Umbilical cord (tissue), 2 donors: ENCODE results near the gene KBTBD8. TPM values are rescaled to one million over a fixed set of nuclear protein-coding genes. Genes with fewer than 3 reads are reported as not detected.

Source experiments
- DNase-seq: peaks from one replicate; pipeline ENCODE4 v3.0.0-alpha.2; 2015; ENCODE audit warnings: low spot score
- total RNA-seq: library from RNA; depleted of rRNA; stranded (reverse); fragments of >200 nt; gene quantifications from one replicate; pipeline ENCODE4 v1.2.3, GENCODE V29; 2014; ENCODE audit warnings: low replicate concordance; ENCODE audit not compliant: insufficient read depth

KBTBD8 gene
- total RNA-seq, 1 donor from 2014 or later = 8.9 TPM

DNA sequence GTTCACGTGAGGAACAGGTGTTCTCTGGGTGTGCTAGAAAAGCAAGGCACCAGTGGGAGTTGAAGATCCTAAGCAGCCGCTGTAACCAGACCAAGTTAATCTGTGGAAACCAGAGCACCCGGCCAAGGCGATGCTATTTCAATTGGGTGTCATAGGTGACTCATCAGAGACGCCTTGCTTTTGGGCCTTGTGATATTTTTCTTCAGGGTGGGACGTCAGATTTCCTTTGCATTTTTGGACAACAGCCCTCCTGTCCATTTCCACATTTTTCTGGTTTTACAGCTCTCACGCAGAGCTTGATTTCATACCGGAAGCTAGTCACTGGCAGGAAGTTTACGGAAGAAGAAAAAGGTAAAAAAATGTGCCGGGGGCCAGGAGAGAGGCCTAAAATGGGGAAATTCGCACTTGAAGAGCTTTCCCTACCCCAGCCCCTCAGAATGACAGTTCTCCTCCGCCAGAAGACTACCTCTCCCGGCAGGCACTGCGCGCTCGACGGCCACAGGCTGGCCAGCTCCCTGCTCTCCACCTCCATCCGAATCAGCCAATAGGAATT lies 471 bp upstream of the KBTBD8 start:
- DNase-seq = no peak

DNA sequence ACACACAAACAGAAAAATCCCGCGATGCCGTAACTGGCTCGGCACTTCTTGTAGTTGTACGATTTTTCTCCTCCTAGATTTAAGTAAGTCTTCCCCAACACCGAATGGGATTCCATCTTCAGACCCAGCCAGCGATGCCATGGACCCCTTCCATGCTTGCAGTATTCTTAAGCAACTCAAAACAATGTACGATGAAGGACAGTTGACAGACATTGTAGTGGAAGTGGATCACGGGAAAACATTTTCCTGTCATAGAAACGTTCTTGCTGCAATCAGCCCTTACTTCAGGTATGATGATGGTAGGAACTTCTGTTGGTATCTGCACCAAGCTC lies 763 bp downstream of the KBTBD8 start:
- DNase-seq = no peak

DNA sequence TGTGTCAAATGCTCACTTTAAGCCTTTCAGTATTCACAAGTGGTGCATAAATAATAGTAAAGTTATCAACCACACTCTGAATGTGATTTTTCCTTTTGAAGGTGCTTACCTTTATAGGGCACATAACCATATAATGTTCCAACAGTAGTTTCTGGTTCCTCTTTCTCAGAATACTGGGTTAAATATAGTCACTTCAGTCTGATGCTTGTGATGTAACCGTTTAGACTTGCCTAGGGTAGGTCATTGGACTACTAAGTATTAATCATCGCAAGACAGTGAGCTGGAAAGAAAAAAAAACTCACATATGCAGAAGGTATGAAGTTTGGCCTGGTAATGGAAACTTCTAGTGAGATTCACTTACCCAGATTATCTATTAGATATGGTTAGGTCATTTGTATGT lies 1.9 kb downstream of the KBTBD8 start:
- DNase-seq = peak; percentile 14

DNA sequence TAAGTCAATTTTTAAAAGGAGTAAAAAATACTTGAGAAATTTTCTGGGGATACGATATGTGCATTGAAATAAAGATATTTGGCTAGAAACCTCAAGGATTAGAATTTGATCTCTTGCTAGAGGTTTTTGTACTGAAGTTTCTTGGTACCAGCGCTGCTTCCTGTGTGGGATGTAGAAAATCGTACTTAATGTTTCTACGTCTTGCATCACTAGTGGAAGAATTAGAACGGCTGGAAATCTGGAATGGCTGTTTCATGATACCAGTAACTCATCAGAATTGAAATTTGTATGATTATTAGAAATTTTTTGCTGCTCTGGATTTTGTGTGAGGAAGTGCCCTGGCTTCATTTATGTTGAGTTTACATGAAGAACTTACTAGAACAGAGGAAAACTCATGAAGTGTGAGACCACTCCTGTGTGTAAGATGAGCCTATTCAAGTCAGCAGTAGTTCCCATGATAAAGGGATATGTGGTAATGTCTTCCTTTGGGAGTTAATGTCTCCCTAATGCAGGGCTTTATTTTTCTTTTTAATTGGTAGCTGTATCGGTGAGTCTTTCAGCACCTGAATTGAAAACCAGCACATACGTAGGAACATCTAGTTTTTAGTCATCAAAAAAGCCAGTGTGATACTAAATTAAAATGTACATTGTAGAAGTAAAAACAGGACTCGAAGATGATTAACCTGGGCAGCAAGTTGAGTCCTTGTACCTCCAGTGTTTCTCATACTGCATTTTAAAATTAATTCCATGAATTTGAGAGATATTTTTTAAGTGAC lies 3.2 kb downstream of the KBTBD8 start:
- no peak for DNase-seq

DNA sequence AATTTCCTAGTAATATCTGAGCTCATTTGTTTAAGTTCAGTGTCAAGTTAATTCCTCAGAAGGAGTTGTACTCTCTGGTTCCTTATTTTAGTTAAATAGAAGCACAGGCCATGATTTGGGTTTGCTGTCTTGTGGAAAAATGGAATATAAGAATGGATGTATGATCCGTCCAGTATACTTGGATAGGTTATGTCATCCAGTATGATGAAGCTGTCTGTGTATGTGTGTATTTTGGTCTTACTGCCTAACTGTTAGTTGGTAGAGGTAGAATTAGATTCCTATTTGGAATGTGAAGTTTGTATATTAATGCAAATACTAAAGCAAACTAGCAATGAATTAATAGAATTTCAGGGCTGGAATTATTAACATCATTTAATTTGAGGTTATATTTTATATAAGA lies 7.9 kb downstream of the KBTBD8 start:
- DNase-seq = no peak

DNA sequence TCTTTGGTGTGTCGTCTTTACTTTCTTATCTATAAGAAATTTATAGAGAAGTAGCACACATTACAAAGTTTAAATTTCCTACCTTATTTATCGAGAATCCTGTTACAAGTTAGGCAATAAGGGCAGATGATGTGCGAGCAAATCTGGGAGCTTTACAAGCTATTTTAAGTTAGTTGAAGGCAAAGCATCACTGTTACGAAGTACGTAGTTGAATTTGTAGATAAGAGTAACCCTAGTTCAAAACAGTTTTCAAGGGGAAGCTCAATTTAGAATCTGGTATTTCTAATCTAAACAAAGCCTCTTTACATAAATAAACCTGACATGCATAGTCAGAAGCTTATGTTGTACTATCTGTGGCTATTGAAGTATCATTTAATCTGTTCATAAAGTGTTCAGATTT lies 8.4 kb downstream of the KBTBD8 start:
- DNase-seq = peak; percentile 35

DNA sequence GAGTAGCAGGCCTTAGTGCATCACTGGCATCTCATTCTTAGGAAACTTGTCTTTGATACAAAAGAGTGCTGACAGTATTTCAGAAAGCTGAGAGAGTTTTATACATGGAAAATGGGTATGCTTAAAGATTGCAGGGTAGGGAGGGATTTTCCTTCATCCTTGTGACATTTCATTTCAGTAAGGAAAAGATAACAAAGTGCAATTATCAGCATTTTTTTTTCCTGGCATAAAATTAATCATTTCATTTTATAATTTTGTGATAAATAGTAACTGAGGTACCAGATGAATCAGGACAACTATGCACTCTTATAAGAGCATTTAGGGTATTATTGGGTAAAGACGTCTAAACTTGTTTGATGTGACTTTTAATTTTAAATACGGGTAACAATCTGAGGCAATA lies 10.3 kb downstream of the KBTBD8 start:
- no peak for DNase-seq

DNA sequence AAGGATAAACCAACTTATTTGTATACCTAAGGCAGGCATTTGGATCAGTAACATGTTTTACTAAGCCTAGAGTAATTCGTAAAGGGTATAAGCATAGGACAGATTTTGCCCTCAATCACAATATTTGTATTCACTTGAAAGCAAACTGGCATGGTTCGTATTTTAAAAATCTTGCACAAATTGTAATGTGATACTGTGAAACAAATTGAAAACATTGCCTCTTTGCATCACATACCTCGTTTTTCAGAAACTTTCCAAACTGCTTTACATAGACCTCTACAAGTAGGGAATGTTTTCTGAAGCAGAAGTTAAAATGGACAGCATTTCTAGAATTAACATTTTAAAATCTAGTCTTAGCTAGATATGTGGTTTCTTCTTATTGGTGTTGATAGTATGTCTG lies 11.6 kb downstream of the KBTBD8 start:
- DNase-seq = no peak

DNA sequence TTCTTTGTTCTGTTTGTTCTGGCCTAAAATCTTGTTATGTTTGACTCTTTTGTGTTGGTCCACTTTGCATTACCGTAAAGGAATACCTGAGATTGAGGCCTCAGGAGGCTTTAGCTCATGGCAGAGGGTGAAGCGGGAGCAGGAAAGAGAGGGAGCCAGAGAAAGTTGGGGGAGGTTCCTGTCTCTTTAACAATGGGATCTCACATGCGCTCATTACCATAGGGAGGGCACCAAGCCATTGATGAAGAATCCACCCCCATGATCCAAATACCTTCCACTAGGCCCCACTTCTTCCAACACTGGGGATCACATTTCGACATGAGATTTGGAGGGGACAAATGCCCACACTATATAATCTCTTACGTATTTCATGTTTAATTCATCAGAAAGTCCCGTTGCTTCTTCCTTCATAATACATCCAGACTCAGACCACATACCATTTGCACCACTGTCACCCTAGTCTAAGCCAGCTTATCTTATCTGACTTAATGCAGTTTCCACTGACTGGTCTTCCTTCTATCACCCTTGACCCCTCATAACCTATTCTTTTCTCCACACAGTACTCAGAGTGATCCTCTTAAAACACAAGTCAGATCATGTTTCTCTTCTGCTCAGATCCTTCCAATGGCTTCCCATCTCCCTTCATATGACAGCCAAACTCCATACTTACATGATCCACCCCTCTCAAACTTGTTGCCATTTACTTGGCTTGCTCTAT lies 13.5 kb downstream of the KBTBD8 start:
- no peak for DNase-seq

DNA sequence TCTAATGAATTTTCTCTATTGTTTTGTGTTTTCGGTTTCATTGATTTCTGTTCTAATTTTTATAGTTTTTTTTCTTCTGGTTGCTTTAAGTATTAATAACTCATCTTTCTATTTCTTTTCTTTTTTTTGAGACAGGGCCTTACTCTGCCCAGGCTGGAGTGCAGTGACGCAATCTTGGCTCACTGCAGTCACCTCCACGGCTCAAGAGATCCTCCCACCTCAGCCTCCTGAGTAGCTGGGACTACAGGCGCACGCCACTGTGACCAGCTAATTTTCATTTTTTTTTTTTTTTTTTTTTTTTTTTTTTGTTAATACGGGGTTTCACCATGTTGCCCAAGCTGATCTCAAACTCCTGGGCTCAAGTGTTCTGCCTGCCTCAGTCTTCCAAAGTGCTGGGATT lies 14.5 kb downstream of the KBTBD8 start:
- DNase-seq = no peak

DNA sequence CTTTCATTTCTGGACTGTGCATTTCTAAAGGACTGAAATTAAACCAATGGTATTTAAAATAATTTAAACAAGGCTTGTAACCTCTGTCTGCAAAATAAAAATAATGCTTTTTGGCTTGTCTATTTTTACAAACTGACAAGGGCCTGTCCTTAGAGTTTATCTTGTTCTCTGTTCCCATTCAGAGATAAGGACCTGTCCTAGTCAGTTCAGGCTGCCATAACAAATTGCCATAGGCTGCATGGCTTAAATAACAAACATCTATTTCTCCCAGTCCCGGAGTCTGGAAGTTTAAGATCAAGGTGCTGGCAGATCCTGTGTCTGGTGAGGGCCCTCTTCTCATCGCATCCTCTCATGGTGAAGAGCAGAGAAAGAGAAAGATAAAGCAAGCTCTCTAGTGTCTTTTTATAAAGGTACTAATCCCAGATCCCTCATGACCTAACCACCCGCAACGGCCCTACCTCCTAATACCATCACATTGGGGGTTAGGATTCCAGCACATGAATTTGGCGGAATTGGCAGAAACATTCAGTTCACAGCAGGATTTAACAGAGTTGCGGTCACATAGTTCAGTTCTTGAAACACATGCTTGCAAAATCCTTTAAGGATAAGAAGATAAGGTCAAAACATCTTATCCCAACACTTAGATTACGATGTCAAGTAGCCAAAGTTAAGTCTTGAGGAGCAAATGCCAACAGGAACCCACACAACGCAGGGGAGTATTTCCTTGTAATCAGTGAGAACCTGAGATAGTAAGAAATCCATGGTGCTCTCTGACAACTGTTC lies 17.8 kb downstream of the KBTBD8 start:
- peak; percentile 44 for DNase-seq

DNA sequence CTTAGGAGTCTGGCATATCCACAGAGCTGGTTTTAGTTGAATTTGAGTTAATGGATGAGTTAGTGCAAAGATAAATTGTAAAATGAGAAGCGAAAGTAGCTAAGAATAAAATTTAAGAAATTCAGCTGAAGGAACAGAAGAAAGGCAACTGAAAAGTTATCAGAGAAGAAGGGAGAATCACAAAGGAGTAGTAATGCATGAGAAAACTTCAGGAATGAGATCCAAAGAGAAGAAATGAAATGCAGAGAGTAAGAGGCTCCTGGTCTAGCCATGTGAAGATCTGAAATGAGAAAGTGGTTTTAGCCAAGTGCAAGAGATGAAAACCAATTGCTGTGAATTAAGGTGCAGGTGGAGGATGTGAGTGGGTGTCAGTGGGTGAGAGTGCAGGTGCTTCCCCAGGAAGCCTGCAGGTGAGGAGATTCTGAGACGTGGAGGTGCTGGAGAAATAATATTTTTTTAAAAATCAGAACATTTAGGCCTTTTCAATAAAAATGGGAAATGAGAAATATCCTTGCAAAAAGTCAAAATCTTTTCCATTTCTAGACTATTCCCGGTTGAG lies 18.5 kb downstream of the KBTBD8 start:
- DNase-seq = no peak

DNA sequence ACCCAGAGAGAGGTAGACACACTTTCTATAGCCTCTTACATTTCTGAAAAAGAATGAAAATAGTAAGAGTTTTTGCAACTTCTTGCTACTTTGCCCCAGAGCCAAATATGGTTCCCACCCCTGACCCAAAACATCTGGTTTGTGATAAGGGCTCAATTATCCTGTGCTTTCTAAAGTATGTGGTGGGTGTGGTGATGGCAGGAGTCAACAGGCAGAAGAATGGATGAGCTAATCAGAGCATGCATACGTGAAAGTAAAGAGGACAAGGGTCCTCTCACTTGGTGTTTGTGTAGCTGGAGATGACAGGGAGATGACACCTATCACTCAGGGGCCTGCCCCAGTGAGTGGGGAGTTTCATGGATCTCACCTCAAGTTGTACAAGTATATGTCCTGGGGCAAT lies 19.1 kb downstream of the KBTBD8 start:
- DNase-seq = peak; percentile 69

DNA sequence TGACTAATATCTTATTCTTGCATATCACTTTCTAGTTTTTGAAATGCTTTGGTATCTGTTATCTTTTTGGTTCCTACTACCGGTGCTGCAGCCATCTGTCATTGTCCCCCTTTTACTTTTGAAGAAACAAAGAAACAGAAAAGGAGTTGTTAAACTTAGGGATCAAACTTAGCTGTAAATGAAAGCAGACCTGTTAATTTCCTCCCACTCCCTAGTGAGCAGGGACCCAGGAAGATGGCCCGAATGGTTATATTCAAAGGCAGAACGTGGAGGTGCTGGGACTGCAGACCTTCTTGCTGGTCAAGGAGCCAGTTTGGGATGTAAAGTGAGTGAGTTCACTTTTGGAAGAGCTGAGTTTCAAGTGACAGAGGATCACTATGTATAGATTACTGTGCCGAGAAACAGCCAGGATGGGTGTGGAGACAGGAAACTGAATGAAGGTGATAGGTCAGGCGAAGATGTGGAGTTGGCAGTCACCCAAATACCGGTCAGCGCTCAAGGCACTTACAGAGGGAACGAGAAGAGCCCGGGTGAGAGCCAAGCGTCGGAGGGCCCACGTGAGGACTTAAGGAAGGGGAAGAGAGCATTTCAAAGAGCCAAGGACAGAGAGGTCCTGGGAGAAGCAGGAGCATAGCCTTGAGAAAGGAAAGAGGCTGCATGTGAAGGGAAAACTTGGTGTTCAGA lies 20.1 kb downstream of the KBTBD8 start:
- DNase-seq = peak; percentile 25

DNA sequence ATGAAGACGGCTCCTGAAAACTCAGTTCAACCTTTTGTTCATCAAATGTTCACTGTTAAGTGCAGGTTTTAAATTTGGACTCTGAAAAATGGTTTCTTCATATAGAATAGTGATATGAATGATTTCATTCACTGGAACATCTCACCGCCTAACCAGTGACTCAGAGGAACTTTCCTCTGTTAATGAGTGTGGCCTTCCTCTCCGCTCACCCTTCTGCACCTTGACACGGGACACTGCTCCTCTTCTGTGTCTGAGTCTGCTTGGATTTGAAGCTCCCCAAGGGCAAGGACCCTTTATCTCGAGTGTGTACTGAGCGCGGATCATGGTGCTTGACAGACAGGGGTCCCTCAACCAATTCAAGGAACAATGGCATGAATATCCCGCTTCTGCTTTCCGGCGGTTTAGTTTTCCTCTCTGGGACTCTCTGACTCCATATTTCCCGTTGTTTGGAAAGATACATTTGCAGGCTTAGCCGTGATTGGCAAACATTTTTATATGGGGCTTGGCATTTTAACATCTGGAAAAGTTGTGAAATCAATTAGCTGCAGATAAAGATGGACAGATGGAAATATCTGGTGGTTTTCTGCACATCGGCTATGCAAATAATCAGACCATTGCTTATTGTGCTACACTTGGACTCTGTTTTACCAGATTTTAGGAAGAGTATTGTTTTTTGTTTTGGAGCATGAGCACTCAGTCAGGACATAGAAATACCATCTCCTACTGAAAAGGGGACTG lies 20.9 kb downstream of the KBTBD8 start:
- DNase-seq = no peak

DNA sequence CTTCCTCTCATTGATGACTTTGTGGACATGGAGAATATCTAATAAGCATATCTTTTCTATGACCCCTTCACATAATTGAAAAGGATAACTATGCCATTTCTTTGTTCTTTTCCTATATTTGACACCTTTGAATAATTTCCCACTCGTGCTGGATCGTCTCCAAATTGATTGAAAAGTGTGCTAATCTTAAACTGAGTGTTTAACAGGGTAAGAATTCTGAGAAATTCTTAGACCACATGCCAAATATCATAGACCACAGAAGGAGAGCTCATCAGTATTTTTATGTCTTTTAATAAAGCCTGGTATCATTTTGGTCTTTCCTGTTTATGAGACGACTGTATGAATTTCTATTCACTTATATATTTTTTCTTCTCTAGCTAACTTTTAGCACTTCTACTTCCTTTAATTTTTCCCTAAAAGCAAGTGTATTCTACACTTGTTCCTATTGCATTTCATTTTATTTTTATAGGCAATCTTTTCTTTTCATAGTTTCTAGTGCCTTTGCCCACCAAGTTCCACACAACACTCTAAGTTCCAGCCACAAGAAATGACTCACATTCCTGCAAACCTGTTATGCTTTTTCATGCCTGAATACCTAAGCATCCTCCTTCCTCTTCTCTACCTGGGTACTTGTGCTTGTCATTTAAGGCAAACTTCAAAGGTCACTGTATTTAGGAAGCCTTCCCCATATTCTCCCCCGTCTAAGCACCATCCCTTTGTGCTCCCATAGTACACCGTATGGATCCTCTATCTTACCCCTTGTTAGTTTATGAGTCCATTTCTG lies 30.1 kb downstream of the KBTBD8 start:
- no peak for DNase-seq

DNA sequence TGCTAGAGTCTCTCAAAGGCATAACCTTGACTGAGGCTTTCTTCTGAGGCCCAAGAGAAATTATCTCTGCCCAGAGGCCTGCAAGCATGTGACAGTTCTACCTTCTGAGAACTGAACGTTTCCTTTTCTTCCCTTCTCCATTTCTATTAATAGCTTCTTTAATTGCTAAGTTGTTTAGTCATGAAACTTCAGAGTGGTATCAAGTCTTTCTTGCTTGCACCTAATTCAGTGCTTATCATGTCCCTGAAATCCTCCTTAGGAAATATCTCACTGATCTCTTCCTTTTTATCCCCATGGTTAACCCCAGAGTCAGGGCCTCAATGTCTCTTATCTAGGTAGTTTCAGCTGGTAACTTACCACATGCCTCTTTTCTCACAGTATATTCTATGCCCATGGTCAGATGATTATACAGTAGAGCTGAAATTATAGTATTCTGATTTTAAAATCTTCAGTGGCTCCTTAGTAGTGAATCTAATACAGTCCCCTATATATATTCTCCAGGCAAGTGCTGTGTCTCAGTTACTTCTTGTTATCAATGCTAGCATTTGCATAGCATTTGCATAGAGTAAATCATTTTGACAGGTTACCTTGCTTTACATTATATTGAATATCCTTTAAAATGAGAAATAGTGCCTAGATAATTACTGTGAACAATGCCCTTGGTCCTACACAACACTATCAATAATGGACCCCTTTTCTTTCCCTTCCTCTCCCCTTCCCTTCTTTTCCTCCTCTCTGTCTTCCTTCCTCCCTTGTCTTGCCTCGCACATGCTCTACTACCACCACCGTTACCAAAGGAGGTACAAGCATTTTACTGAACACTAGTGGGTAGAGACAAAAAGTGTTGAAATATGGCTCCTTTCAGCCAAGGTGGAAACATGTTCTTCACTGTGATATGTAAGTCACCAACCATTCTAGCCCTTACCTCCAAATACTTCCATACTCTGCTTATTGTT lies 33.0 kb downstream of the KBTBD8 start:
- DNase-seq = no peak

DNA sequence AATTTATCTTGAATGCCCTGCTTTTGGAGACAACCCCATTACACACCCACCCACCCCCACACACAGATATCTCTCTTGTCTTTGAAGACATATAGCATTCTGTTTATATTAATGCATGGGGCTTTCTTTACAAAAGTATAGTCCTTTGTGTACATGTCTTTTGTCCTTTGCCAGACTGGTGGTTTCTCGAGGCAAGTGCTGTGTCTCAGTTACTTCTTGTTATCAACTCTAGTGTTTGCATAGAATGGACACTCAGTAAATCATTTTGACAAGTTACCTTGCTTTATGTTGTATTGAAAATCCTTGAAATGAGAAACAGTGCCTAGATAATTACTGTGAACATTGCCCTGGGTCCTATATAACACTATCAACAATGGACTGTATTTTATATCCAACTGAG lies 33.9 kb downstream of the KBTBD8 start:
- DNase-seq = no peak

DNA sequence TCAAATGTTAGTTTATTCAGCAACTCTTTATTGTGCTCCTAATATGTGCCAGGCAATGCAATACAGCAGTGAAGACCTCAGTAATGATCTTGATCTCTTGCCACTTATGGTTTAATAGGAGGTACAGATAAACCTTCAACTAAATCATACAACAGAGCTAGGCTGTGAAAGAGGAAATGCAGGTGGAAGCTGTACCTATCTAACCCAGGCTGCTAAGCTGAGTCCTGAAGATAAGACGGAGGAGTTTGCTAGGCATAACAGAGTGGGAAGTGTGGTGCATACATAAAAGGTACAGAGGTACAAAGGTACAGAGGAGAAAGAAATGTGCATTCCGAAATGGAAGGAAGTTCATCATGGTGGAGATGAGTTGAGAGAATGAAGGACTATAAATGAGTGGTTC lies 35.0 kb downstream of the KBTBD8 start:
- no peak for DNase-seq
